Astrocyte (in vitro differentiated cells and primary cell): ENCODE data around the gene GSTM2.

Source experiments
- CTCF ChIP-seq: IDR thresholded peaks from 2 replicates; pipeline ENCODE4 v1.5.1; 2011; ENCODE audit warnings: low read depth, mild to moderate bottlenecking, inconsistent platforms, low read length, moderate library complexity; ENCODE audit not compliant: insufficient read depth
- EZH2 ChIP-seq: IDR thresholded peaks from 2 replicates; pipeline ENCODE4 v1.6.1; 2012; ENCODE audit warnings: mild to moderate bottlenecking, low read length, inconsistent platforms; ENCODE audit not compliant: insufficient read depth

DNA sequence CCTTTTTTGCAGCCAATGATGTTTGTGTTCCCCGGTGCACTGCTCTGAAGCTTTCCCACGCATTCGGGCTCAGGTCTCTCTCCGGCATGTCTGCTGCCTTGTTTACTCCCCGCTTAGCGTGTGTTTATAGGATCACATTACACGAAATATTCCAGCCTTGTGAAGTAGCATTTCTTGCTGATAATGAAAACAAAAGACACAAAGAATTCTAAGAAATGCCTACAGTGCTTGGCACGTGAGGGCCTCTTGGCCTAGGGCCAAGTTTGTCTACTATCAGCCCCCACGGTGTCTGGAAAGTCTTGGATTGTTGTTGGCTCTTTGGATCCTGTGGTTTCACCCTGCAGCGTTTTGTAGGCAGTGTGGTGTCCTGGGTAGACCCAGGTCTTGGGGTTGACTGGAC lies 23.2 kb upstream of the GSTM2 start:
- TF ChIP-seq CTCF (no peak), EZH2 (no peak)
